Lung (tissue), 12 donors: Measurements from ENCODE around the gene CEP131. TPM values are rescaled to one million over a fixed set of nuclear protein-coding genes. Genes with fewer than 3 reads are reported as not detected.

Experiments
- ATAC-seq: fragments of 200-7000 bp; cut with Tn5 transposase; one replicate; pipeline ENCODE4 v1.9.1; 2020; ENCODE audit warnings: moderate number of reproducible peaks; ENCODE audit not compliant: insufficient read depth, low FRiP score
- DNase-seq, 3 donors: peaks; one replicate each; pipeline ENCODE4 v3.0.0-alpha.2; 2013 to 2017
- H3K27ac ChIP-seq, 2 donors: one replicate each; pipeline ENCODE4 v1.5.1; 2013; ENCODE audit warnings: mild to moderate bottlenecking in 2 of 2, moderate library complexity in 2 of 2, control low read depth in 1 of 2, inconsistent platforms in 1 of 2, low read depth in 1 of 2, low read length in 1 of 2
- H3K27me3 ChIP-seq, 3 donors: one replicate each; pipeline ENCODE4 v1.5.1; 2013; ENCODE audit warnings: low read length in 2 of 3; ENCODE audit not compliant: control insufficient read depth in 3 of 3, insufficient read depth in 3 of 3
- H3K36me3 ChIP-seq, 4 donors: one replicate each; pipeline ENCODE4 v1.5.1; 2013; ENCODE audit warnings: low read length in 4 of 4, mild to moderate bottlenecking in 1 of 4, moderate library complexity in 1 of 4; ENCODE audit not compliant: control insufficient read depth in 4 of 4, insufficient read depth in 4 of 4
- H3K4me1 ChIP-seq, 5 donors: one replicate each; pipeline ENCODE4 v1.5.1; 2013; ENCODE audit warnings: low read length in 5 of 5, mild to moderate bottlenecking in 2 of 5, moderate library complexity in 1 of 5; ENCODE audit not compliant: control insufficient read depth in 5 of 5, insufficient read depth in 5 of 5
- H3K4me3 ChIP-seq: one replicate; pipeline ENCODE4 v1.5.1; 2013; ENCODE audit warnings: mild to moderate bottlenecking, control low read depth, moderate library complexity
- H3K9ac ChIP-seq, 2 donors: one replicate each; pipeline ENCODE4 v1.5.1; 2013; ENCODE audit warnings: low read length in 2 of 2, control low read depth in 1 of 2; ENCODE audit not compliant: insufficient read depth in 1 of 2
- H3K9me3 ChIP-seq, 4 donors: one replicate each; pipeline ENCODE4 v1.5.1; 2013; ENCODE audit warnings: low read length in 3 of 4, mild to moderate bottlenecking in 1 of 4, moderate library complexity in 1 of 4; ENCODE audit not compliant: control insufficient read depth in 4 of 4, insufficient read depth in 3 of 4
- CTCF ChIP-seq: IDR thresholded peaks from 2 replicates; pipeline ENCODE4 v1.5.1; 2012; ENCODE audit warnings: mild to moderate bottlenecking; ENCODE audit errors: control extremely low read depth, extremely low read depth
- WGBS, 2 donors: extraction: QIAGEN DNeasy Blood & Tissue Kit; methylation state at CpG; one replicate each; pipeline ENCODE4 v1.1.7; 2013; 5-methylcytosine and 5-hydroxymethylcytosine counted together
- polyA plus RNA-seq, 2 donors: library from polyadenylated mRNA; stranded (reverse); fragments of 200-250 nt; gene quantifications; one replicate each; pipeline ENCODE4 v1.2.1, GENCODE V29; 2013
- total RNA-seq, 2 donors: library from RNA; depleted of rRNA in 1 of 2; stranded (reverse); fragments of >200 nt in 1 of 2; gene quantifications; one replicate each; pipeline ENCODE4 v1.2.1, GENCODE V29; 2014 to 2021
- donor health status: control.
- donor health status: control.
- donor health status: Bipolar disorder and iron deficiency.
- donor health status: healthy.
- donor health status: DM: yes; HTN: yes; CAD: no.

Gene CEP131
- total and polyA plus RNA-seq, 4 donors, result 7.0 to 14.5 (median 10.9) TPM

DNA sequence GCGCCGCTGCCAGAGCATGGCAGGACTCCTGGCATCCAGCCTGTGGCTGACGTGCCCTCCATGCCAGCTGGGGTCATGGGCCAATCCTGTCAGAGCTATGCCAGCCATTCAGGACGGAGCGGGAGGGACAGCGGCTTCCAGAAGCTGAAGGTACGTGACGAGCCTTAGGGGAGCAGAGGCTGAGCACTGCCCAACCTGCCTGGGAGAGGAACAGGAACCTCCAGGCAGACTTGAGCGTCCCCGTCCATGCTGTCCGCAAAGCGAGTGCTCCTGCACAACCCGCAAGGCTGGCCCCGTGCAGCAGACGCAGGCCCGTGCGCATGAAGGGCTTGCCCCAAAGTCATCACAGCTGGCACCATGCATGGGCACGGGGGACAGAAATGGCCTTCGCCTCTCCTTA lies 37.9 kb upstream of the CEP131 start:
- no peak for ATAC-seq
- H3K4me3 ChIP-seq, result no peak overlapping the region
- peaks cover 0 to 5% (median 0%) of the 10 kb centered on the region in 5 donors for H3K4me1 ChIP-seq
- TF ChIP-seq CTCF, result no peak
- no peaks in the 10 kb centered on the region for H3K27me3 ChIP-seq
- no peak for DNase-seq
- no peaks in the 10 kb centered on the region for H3K9me3 ChIP-seq
- WGBS, 2 donors, result 95 to 96% methylated on average over 19 of the region's 19 CpGs
- no peak overlapping the region for H3K27ac ChIP-seq
- H3K9ac ChIP-seq, result no peak overlapping the region
- peaks cover 0 to 75% (median 4%) of the 10 kb centered on the region in 4 donors for H3K36me3 ChIP-seq

GRCh38 chr17:81260171-81260570 lies 37.4 kb upstream of the CEP131 start:
- Histone ChIP-seq H3K36me3 (peaks cover 0 to 73% (median 0%) of the 10 kb centered on the region in 4 donors), H3K9me3 (no peaks in the 10 kb centered on the region), H3K27me3 (no peaks in the 10 kb centered on the region), H3K4me1 (peaks cover 0 to 10% (median 0%) of the 10 kb centered on the region in 5 donors), H3K4me3 (no peak overlapping the region), H3K9ac (no peak overlapping the region), H3K27ac (no peak overlapping the region)
- DNase-seq (no peak), ATAC-seq (no peak)
- no peak for TF ChIP-seq CTCF
- 97 to 98% methylated on average over 17 of the region's 17 CpGs for WGBS, 2 donors

- no peak for TF ChIP-seq CTCF
- Histone ChIP-seq H3K27ac (no peak overlapping the region), H3K27me3 (no peaks in the 10 kb centered on the region), H3K4me1 (peaks cover 0 to 19% (median 0%) of the 10 kb centered on the region in 5 donors), H3K36me3 (peaks cover 0 to 65% (median 0%) of the 10 kb centered on the region in 4 donors), H3K4me3 (no peak overlapping the region), H3K9me3 (no peaks in the 10 kb centered on the region), H3K9ac (no peak overlapping the region)
- ATAC-seq (no peak), DNase-seq (no peak)
- WGBS, 2 donors, result 93 to 96% methylated on average over 23 of the region's 23 CpGs
Measured at GRCh38 chr17:81259058-81259605, 36.4 kb upstream of the CEP131 start.

DNA sequence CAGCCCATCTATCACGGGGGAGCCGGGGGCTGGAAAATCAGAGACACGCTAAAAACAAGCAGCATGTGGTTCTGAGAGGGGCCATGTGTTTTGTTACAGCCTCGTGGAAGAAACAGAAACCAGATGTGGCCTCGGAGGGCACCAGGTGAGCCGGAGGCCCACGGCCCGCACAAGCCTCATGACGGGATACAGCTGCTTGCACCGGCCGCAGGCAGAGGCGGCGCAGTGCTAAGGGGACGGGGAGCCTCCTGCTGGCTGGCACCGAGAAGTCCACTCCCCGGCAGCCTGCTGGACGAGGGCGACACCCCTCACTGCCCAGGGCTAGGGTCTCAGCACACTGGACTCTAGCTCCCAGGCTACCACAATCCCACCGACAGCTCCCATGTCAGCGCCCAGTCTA lies 35.5 kb upstream of the CEP131 start:
- H3K4me3 ChIP-seq, result no peak overlapping the region
- WGBS, 2 donors, result 90 to 91% methylated on average over 20 of the region's 20 CpGs
- ATAC-seq, result no peak
- no peaks in the 10 kb centered on the region for H3K27me3 ChIP-seq
- H3K9ac ChIP-seq, result no peak overlapping the region
- no peak for DNase-seq
- H3K36me3 ChIP-seq, result peaks cover 0 to 56% (median 0%) of the 10 kb centered on the region in 4 donors
- TF ChIP-seq CTCF, result no peak
- H3K27ac ChIP-seq, result no peak overlapping the region
- no peaks in the 10 kb centered on the region for H3K9me3 ChIP-seq
- H3K4me1 ChIP-seq, result peaks cover 0 to 19% (median 4%) of the 10 kb centered on the region in 5 donors
